Natural killer cell (primary cell): ENCODE measurements around the gene SORBS1. TPM values are rescaled to one million over a fixed set of nuclear protein-coding genes. Genes with fewer than 3 reads are reported as not detected.

ENCODE experiments used
- ATAC-seq, 3 donors: fragments of 150-1000 bp in 2 of 3; fragments of 200-7000 bp in 1 of 3; cut with Tn5 transposase; 1 replicate in 1 of 3; 2 replicates in 2 of 3; pipeline ENCODE4 v1.10.0; 2021; ENCODE audit warnings: mild to moderate bottlenecking in 2 of 3, moderate library complexity in 2 of 3
- DNase-seq, 2 donors: peaks; one replicate each; pipeline versions ENCODE4 v3.0.0 to v3.0.0-alpha.2; 2013 to 2021; ENCODE audit warnings: mixed read lengths in 1 of 2
- H3K27ac ChIP-seq: one replicate; pipeline ENCODE4 v1.5.1; 2013; ENCODE audit warnings: mild to moderate bottlenecking, low read length
- H3K27me3 ChIP-seq: one replicate; pipeline ENCODE4 v1.6.1; 2013; ENCODE audit warnings: low read length; ENCODE audit not compliant: control insufficient read depth, insufficient read depth
- H3K36me3 ChIP-seq: one replicate; pipeline ENCODE4 v1.6.1; 2013; ENCODE audit warnings: low read length; ENCODE audit not compliant: control insufficient read depth, insufficient read depth
- H3K4me1 ChIP-seq: one replicate; pipeline ENCODE4 v1.6.1; 2013; ENCODE audit warnings: low read length; ENCODE audit not compliant: control insufficient read depth, insufficient read depth
- H3K4me3 ChIP-seq: one replicate; pipeline ENCODE4 v1.5.1; 2013; ENCODE audit warnings: low read length
- H3K9me3 ChIP-seq: one replicate; pipeline ENCODE4 v1.6.1; 2013; ENCODE audit warnings: low read length; ENCODE audit not compliant: control insufficient read depth, insufficient read depth
- H3K27ac Mint-ChIP-seq, 2 donors: one replicate each; pipeline ENCODE4 v1.8.0; 2022; ENCODE audit warnings: mild to moderate bottlenecking in 2 of 2, mixed read lengths in 2 of 2, moderate library complexity in 1 of 2
- H3K27me3 Mint-ChIP-seq, 2 donors: one replicate each; pipeline ENCODE4 v1.8.0; 2022; ENCODE audit warnings: low read depth in 2 of 2, mixed read lengths in 2 of 2
- H3K36me3 Mint-ChIP-seq: one replicate; pipeline ENCODE4 v1.8.0; 2022; ENCODE audit warnings: mixed read lengths
- H3K4me1 Mint-ChIP-seq, 2 donors: one replicate each; pipeline ENCODE4 v1.8.0; 2022; ENCODE audit warnings: mixed read lengths in 2 of 2
- H3K4me3 Mint-ChIP-seq: one replicate; pipeline ENCODE4 v1.8.0; 2022; ENCODE audit warnings: mild to moderate bottlenecking, moderate library complexity, mixed read lengths
- H3K9me3 Mint-ChIP-seq, 2 donors: one replicate each; pipeline ENCODE4 v1.8.0; 2022; ENCODE audit warnings: mixed read lengths in 2 of 2
- CTCF ChIP-seq: fragments of 200-600 bp; IDR thresholded peaks from one replicate; pipeline ENCODE4 v1.8.0; 2022; ENCODE audit warnings: antibody characterized with exemption
- WGBS: methylation state at CpG from one replicate; pipeline ENCODE4 v1.1.7; 2013; ENCODE audit warnings: missing lambda C conversion rate; ENCODE audit not compliant: insufficient coverage; 5-methylcytosine and 5-hydroxymethylcytosine counted together
- intact Hi-C: fragments of 100-400 bp; cut with micrococcal nuclease; formaldehyde crosslinking; loops from one replicate; pipeline ENCODE4 v1.14.2; 2022
- total RNA-seq, 4 donors: library from RNA; stranded (reverse); fragments of 120-200 nt in 1 of 4; gene quantifications; one replicate each; pipeline versions ENCODE4 v1.2.3 to v1.2.4, GENCODE V29; 2013 to 2022

SORBS1 gene
- total RNA-seq, 3 donors from 2014 or later (not counting 1 experiment from before 2014, with no cell fraction given) = 2.4 to 5.4 (median 2.8) TPM

DNA sequence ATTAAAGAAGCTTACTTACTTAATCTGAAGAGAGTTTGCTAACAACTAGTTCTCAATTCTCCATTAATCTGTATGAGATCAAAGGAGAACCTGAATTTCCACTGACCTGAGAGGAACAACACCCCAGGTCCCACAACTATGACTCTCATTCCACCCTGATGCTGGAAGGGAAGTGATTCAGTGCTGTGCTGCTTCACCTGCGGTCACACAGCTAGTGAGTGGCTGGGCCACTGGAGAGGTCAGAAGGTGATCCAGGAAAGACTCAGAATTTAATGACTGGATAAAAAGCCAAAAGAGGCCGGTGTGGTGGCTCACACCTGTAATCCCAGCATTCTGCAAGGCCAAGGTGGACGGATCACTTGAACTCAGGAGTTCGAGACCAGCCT lies 23.6 kb downstream of the SORBS1 start:
- no peaks in the 10 kb centered on the region for H3K36me3 Mint-ChIP-seq
- Histone ChIP-seq H3K9me3 (no peaks in the 10 kb centered on the region), H3K27me3 (no peaks in the 10 kb centered on the region), H3K4me3 (no peak overlapping the region), H3K27ac (no peak overlapping the region), H3K36me3 (no peaks in the 10 kb centered on the region), H3K4me1 (no peaks in the 10 kb centered on the region)
- no peaks in the 10 kb centered on the region for H3K27me3 Mint-ChIP-seq
- 96% methylated on average over 4 of the region's 4 CpGs for WGBS
- DNase-seq = no peak
- intact Hi-C loops = no loop called here
- no peak overlapping the region for H3K27ac Mint-ChIP-seq
- ATAC-seq = no peak
- H3K4me3 Mint-ChIP-seq = no peak overlapping the region
- no peaks in the 10 kb centered on the region for H3K9me3 Mint-ChIP-seq
- H3K4me1 Mint-ChIP-seq = no peaks in the 10 kb centered on the region
- no peak for TF ChIP-seq CTCF

DNA sequence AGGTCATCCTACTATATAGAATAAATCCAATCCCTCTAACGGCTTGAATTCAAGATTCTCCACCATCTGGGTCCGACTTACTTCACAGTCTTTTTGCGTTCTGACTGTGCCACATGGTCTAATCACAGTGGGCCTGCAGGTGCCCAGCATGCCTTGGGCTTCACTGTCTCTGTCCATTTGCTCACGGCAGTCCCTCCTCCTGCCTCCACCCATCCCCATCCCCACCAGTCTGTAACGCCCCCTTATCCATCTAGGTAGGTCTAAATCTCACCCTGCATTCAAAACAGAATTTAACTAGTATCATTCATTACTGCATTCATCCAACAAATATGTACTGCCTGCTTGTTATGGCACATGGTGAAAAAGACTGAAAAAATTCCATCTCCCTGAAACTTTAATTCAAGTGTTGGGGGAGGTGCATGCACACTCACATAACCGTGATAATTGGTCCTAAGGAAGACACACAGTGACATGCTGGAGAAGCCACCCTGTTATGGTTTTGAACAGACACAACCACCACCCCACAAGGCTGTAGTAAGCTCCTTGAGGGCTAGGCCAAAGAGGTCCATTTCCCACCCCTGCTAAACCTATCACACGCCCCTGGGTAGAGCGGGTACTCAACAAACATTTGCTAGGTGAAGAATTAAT lies 24.2 kb downstream of the SORBS1 start:
- Mint-ChIP-seq H3K4me1 (peaks cover 0 to 3% of the 10 kb centered on the region in 2 donors), H3K27me3 (no peaks in the 10 kb centered on the region), H3K4me3 (no peak overlapping the region), H3K9me3 (no peaks in the 10 kb centered on the region), H3K27ac (no peak overlapping the region), H3K36me3 (no peaks in the 10 kb centered on the region)
- Histone ChIP-seq H3K27me3 (no peaks in the 10 kb centered on the region), H3K4me3 (no peak overlapping the region), H3K36me3 (no peaks in the 10 kb centered on the region), H3K4me1 (no peaks in the 10 kb centered on the region), H3K9me3 (no peaks in the 10 kb centered on the region), H3K27ac (no peak overlapping the region)
- WGBS = 93% methylated on average over 6 of the region's 8 CpGs
- intact Hi-C loops = no loop called here
- DNase-seq (no peak), ATAC-seq (no peak)
- TF ChIP-seq CTCF = no peak

DNA sequence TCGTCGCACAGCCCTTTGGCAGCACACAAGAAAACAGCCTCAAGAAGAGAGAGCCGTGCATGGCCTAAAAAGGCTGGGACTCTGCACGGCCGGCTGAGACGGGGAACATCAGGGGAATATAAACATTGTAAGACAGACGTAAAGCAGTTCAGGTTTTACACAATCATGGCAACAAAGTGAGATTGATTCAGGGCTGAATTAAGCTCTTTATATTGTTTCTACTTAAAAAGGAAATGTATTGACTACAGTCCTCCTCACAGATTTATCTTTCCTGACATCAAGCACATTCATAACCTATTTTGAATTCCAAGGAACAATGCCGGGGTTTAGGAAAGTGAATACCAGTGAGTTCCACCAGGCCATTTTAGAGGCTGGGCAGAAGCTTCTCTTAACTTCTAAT lies 25.2 kb downstream of the SORBS1 start:
- Mint-ChIP-seq H3K4me1 (peaks cover 0 to 4% of the 10 kb centered on the region in 2 donors), H3K27ac (no peak overlapping the region), H3K4me3 (no peak overlapping the region), H3K9me3 (no peaks in the 10 kb centered on the region), H3K36me3 (no peaks in the 10 kb centered on the region), H3K27me3 (no peaks in the 10 kb centered on the region)
- no peaks in the 10 kb centered on the region for H3K4me1 ChIP-seq
- no peaks in the 10 kb centered on the region for H3K9me3 ChIP-seq
- H3K27me3 ChIP-seq = no peaks in the 10 kb centered on the region
- H3K27ac ChIP-seq = no peak overlapping the region
- no peak for ATAC-seq
- DNase-seq = no peak
- WGBS = 92% methylated on average over 8 of the region's 8 CpGs
- TF ChIP-seq CTCF = no peak
- H3K36me3 ChIP-seq = no peaks in the 10 kb centered on the region
- intact Hi-C loops = no loop called here
- H3K4me3 ChIP-seq = no peak overlapping the region

DNA sequence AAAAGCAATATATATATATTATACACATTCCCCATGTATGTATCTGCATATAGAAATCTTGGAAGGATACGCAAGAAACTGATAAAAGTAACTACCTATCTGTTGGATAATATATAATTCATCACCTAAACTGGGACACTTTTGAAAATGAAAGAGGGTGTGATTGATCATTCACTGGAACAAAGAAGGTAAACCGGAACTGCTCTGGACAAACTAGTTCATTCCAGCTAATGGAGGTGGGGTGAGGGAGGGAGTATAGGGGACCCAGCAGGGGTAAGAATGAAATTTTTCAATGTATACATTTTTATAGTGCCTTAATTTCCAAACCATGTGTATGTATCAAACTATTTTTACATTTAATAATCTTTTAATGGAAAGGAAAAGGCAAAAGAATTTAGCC lies 25.6 kb downstream of the SORBS1 start:
- Histone ChIP-seq H3K4me1 (no peaks in the 10 kb centered on the region), H3K27ac (no peak overlapping the region), H3K36me3 (no peaks in the 10 kb centered on the region), H3K27me3 (no peaks in the 10 kb centered on the region), H3K9me3 (no peaks in the 10 kb centered on the region), H3K4me3 (no peak overlapping the region)
- ATAC-seq (no peak), DNase-seq (no peak)
- 100% methylated on average over 1 of the region's 2 CpGs for WGBS
- peaks cover 0 to 7% of the 10 kb centered on the region in 2 donors for H3K4me1 Mint-ChIP-seq
- no peak overlapping the region for H3K4me3 Mint-ChIP-seq
- H3K27me3 Mint-ChIP-seq = peaks cover 0 to 2% of the 10 kb centered on the region in 2 donors
- no peaks in the 10 kb centered on the region for H3K36me3 Mint-ChIP-seq
- intact Hi-C loops = no loop called here
- no peak overlapping the region for H3K27ac Mint-ChIP-seq
- no peaks in the 10 kb centered on the region for H3K9me3 Mint-ChIP-seq
- TF ChIP-seq CTCF = no peak
